Measurements from ENCODE around the gene ZNF619.

The ZNF619 gene

GRCh38 chr3:40521254-40521653, 44.3 kb downstream of the ZNF619 start:
- DNase-seq (ENCODE audit: extremely low spot score): no peak
- POLR2A ChIA-PET: no interaction called here
- CTCF ChIA-PET: interaction anchor here (1.6 kb wide), 1 partner anchor 15 kb away, joined by 5 read pairs; the partner anchor contains the start of gene ZNF620
- TF ChIP-seq, protein P1, sequence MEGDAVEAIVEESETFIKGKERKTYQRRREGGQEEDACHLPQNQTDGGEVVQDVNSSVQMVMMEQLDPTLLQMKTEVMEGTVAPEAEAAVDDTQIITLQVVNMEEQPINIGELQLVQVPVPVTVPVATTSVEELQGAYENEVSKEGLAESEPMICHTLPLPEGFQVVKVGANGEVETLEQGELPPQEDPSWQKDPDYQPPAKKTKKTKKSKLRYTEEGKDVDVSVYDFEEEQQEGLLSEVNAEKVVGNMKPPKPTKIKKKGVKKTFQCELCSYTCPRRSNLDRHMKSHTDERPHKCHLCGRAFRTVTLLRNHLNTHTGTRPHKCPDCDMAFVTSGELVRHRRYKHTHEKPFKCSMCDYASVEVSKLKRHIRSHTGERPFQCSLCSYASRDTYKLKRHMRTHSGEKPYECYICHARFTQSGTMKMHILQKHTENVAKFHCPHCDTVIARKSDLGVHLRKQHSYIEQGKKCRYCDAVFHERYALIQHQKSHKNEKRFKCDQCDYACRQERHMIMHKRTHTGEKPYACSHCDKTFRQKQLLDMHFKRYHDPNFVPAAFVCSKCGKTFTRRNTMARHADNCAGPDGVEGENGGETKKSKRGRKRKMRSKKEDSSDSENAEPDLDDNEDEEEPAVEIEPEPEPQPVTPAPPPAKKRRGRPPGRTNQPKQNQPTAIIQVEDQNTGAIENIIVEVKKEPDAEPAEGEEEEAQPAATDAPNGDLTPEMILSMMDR (IDR thresholded peaks at IDR 0.05; ENCODE audit: control extremely low read depth, extremely low read depth, low read depth, missing control alignments): no peak

DNA sequence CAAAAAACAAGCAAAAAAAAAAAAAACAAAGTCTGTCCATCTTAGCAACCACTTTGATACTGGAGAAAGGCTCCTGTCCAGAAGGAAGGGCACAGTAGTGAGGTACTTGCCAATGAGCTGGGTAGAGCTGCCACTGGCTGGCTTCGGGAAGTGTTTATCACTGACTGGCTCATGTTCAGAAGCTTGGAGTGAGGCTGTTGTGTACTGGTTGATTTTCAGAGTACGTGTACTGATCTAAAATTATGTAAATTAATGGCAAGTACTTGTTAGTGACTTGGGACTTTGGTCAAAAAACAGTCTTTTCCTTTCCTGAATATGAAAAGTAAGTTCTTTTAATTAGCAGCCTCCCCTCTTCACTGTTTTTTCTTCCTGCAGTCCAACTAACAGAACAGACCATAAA, 46.9 kb downstream of the ZNF619 start:
- no peak for DNase-seq (ENCODE audit: extremely low spot score)
- ChIA-PET CTCF (interaction anchor here (1.4 to 2.5 kb wide), 2 partner anchors 15 to 18 kb away, joined by 3 to 10 read pairs; partner anchors contain the start of gene ZNF620), POLR2A (interaction anchor here (0.7 kb wide), 1 partner anchor 1639 kb away, joined by 3 read pairs; no protein-coding TSS in a partner anchor)
- TF ChIP-seq, protein P1 (IDR thresholded peaks at IDR 0.05; ENCODE audit: control extremely low read depth, extremely low read depth, low read depth, missing control alignments): no peak

DNA sequence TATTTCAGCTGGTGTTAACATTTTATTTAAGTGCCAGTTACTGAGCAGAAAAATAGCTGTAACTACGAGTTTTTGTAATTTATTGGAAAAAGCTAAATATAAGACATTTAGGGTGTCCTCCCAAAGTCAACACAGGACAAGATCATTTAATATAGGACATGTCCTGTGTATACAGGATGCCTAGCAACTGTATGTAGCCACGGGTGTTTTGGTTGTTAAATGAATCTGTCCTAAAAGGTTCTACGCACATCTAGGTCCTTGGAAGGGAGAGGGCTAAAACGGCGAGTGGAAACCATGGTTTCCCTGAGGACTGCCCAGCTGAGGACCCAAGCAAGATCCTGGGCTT, 47.3 kb downstream of the ZNF619 start:
- ChIA-PET POLR2A (interaction anchor here (0.7 kb wide), 1 partner anchor 1639 kb away, joined by 3 read pairs; no protein-coding TSS in a partner anchor), CTCF (interaction anchor here (1.5 to 2.6 kb wide), 3 partner anchors 11 to 18 kb away, joined by 3 to 10 read pairs (median 5); partner anchors contain the start of gene ZNF620)
- no peak for DNase-seq (ENCODE audit: extremely low spot score)
- TF ChIP-seq, protein P1 (IDR thresholded peaks at IDR 0.05; ENCODE audit: control extremely low read depth, extremely low read depth, low read depth, missing control alignments): no peak

- POLR2A ChIA-PET: no interaction called here
- TF ChIP-seq, protein P1 (IDR thresholded peaks at IDR 0.05; ENCODE audit: control extremely low read depth, extremely low read depth, low read depth, missing control alignments): no peak
- DNase-seq (ENCODE audit: extremely low spot score): peak; percentile 95
- CTCF ChIA-PET: interaction anchor here (1.0 to 2.6 kb wide), 5 partner anchors 10 to 56 kb away, joined by 3 to 10 read pairs (median 5); partner anchors contain the start of gene ZNF620
Observed at GRCh38 chr3:40524568-40525285, 47.8 kb downstream of the ZNF619 start, which contains the start of gene ZNF621. ZNF621 (plus strand) TSS chr3:40524960; CDS start chr3:40525841, 881 bp downstream.

GRCh38 chr3:40528426-40528825, 51.5 kb downstream of the ZNF619 start:
- TF ChIP-seq, protein P1 (IDR thresholded peaks at IDR 0.05; ENCODE audit: control extremely low read depth, extremely low read depth, low read depth, missing control alignments): no peak
- CTCF ChIA-PET: no interaction called here
- no peak for DNase-seq (ENCODE audit: extremely low spot score)
- POLR2A ChIA-PET: no interaction called here

DNA sequence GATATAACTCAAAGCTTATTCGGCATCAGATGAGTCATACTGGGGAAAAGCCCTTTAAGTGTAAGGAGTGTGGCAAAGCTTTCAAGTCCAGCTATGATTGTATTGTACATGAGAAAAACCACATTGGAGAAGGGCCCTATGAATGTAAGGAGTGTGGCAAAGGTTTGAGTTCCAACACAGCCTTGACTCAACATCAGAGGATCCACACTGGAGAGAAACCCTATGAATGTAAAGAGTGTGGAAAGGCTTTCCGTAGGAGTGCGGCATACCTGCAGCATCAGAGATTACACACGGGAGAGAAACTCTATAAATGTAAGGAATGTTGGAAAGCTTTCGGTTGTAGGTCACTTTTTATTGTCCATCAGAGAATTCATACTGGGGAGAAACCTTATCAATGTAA, 55.3 kb downstream of the ZNF619 start:
- no peak for DNase-seq (ENCODE audit: extremely low spot score)
- ChIA-PET POLR2A (no interaction called here), CTCF (interaction anchor here (1.0 to 2.3 kb wide), 4 partner anchors 27 to 71 kb away, joined by 3 to 7 read pairs (median 3); partner anchors contain the start of gene ZNF620)
- TF ChIP-seq, protein P1 (IDR thresholded peaks at IDR 0.05; ENCODE audit: control extremely low read depth, extremely low read depth, low read depth, missing control alignments): no peak

Data from GM10248 (cell line).